BLaER1 treated with 17β-estradiol and CSF1 and Interleukin-3, amounts not matched to agents 10 nM and 100 nM (cell line): ENCODE measurements around the gene LEAP2.
"Not testable (repeated sequence)": the region's sequence is repeated elsewhere in the genome, so short reads cannot be mapped to it uniquely, and the experiment has no call there.

Experiments used
- H3K27ac ChIP-seq, 11 experiments: shearing (Covaris generic); formaldehyde crosslinking; 2 replicates each; pipeline ENCODE4 v1.8.1; 2022
- H3K27me3 ChIP-seq, 11 experiments: shearing (Covaris generic); formaldehyde crosslinking; 2 replicates each; pipeline ENCODE4 v1.8.1; 2022
- H3K36me3 ChIP-seq, 11 experiments: shearing (Covaris generic); formaldehyde crosslinking; 2 replicates each; pipeline ENCODE4 v1.8.1; 2022
- H3K4me1 ChIP-seq, 10 experiments: shearing (Covaris generic); formaldehyde crosslinking; 2 replicates each; pipeline ENCODE4 v1.8.1; 2022
- H3K4me2 ChIP-seq, 11 experiments: shearing (Covaris generic); formaldehyde crosslinking; 2 replicates each; pipeline ENCODE4 v1.8.1; 2022
- H3K4me3 ChIP-seq, 10 experiments: shearing (Covaris generic); formaldehyde crosslinking; 2 replicates each; pipeline ENCODE4 v1.8.1; 2022
- H3K9ac ChIP-seq, 11 experiments: shearing (Covaris generic); formaldehyde crosslinking; 2 replicates each; pipeline ENCODE4 v1.8.1; 2022
- H3K9me3 ChIP-seq, 11 experiments: shearing (Covaris generic); formaldehyde crosslinking; replicated peaks in 1 of 11; 2 replicates each; pipeline ENCODE4 v1.8.1; 2022
- H4K20me1 ChIP-seq, 11 experiments: shearing (Covaris generic); formaldehyde crosslinking; 2 replicates each; pipeline ENCODE4 v1.8.1; 2022
- Cebpa-rat ChIP-seq, 11 experiments: shearing (Covaris generic); IDR thresholded peaks; 2 replicates each; pipeline ENCODE4 v1.8.1; 2022

The LEAP2 gene

GRCh38 chr5:132853323-132853722 lies 20.1 kb upstream of the LEAP2 start:
- TF ChIP-seq Cebpa-rat (IDR thresholded peaks at IDR 0.05) = no peak
- peak overlapping the region in 5 of 11 experiments; percentile 9 to 49 (median 37); a peak in 4 of 22 replicates for H3K4me2 ChIP-seq

GRCh38 chr5:132853790-132854189 lies 19.7 kb upstream of the LEAP2 start:
- no peak for TF ChIP-seq Cebpa-rat (IDR thresholded peaks at IDR 0.05)
- Histone ChIP-seq H3K27me3 (no peaks in the 10 kb centered on the region), H3K9ac (no peak overlapping the region), H3K9me3 (no peaks in the 10 kb centered on the region), H4K20me1 (no peaks in the 10 kb centered on the region), H3K27ac (no peak overlapping the region), H3K4me1 (peaks cover 4 to 11% (median 7%) of the 10 kb centered on the region in 10 experiments; a peak in 13 of 20 replicates), H3K4me2 (peak overlapping the region in 8 of 11 experiments; percentile 9 to 49 (median 26); a peak in 7 of 22 replicates), H3K4me3 (no peak overlapping the region), H3K36me3 (no peaks in the 10 kb centered on the region)

More at GRCh38 chr5:132853323-132853722, 20.1 kb upstream of the LEAP2 start:
- H3K4me3 ChIP-seq = no peak overlapping the region
- no peaks in the 10 kb centered on the region for H4K20me1 ChIP-seq
- no peaks in the 10 kb centered on the region for H3K27me3 ChIP-seq
- no peaks in the 10 kb centered on the region for H3K9me3 ChIP-seq
- no peak overlapping the region for H3K9ac ChIP-seq
- H3K36me3 ChIP-seq = no peaks in the 10 kb centered on the region
- H3K4me1 ChIP-seq = peaks cover 4 to 11% (median 7%) of the 10 kb centered on the region in 10 experiments; a peak in 13 of 20 replicates
- no peak overlapping the region for H3K27ac ChIP-seq

- Histone ChIP-seq H3K9me3 (no peaks in the 10 kb centered on the region), H3K27me3 (no peaks in the 10 kb centered on the region), H3K9ac (no peak overlapping the region), H3K4me2 (no peak overlapping the region), H3K4me1 (peaks cover 4 to 11% (median 7%) of the 10 kb centered on the region in 10 experiments; a peak in 13 of 20 replicates), H3K4me3 (no peak overlapping the region), H4K20me1 (no peaks in the 10 kb centered on the region), H3K36me3 (no peaks in the 10 kb centered on the region), H3K27ac (no peak overlapping the region)
- no peak for TF ChIP-seq Cebpa-rat (IDR thresholded peaks at IDR 0.05)
Measured at GRCh38 chr5:132854301-132854700, 19.2 kb upstream of the LEAP2 start.

GRCh38 chr5:132854992-132855391 lies 18.5 kb upstream of the LEAP2 start:
- not testable (repeated sequence) for H3K27ac ChIP-seq, H3K4me3 ChIP-seq, H3K9me3 ChIP-seq, H3K4me2 ChIP-seq, H3K9ac ChIP-seq, H3K36me3 ChIP-seq, H4K20me1 ChIP-seq, H3K27me3 ChIP-seq
- H3K4me1 ChIP-seq = peaks cover 4 to 11% (median 7%) of the 10 kb centered on the region in 10 experiments; a peak in 13 of 20 replicates

- Histone ChIP-seq H3K4me3 (no peak overlapping the region), H3K9ac (no peak overlapping the region), H4K20me1 (no peaks in the 10 kb centered on the region), H3K9me3 (no peaks in the 10 kb centered on the region), H3K36me3 (no peaks in the 10 kb centered on the region), H3K4me2 (no peak overlapping the region), H3K27ac (no peak overlapping the region), H3K27me3 (no peaks in the 10 kb centered on the region), H3K4me1 (peaks cover 4 to 11% (median 7%) of the 10 kb centered on the region in 10 experiments; a peak in 13 of 20 replicates)
- no peak for TF ChIP-seq Cebpa-rat (IDR thresholded peaks at IDR 0.05)
Measured at GRCh38 chr5:132856011-132856410, 17.5 kb upstream of the LEAP2 start.

DNA sequence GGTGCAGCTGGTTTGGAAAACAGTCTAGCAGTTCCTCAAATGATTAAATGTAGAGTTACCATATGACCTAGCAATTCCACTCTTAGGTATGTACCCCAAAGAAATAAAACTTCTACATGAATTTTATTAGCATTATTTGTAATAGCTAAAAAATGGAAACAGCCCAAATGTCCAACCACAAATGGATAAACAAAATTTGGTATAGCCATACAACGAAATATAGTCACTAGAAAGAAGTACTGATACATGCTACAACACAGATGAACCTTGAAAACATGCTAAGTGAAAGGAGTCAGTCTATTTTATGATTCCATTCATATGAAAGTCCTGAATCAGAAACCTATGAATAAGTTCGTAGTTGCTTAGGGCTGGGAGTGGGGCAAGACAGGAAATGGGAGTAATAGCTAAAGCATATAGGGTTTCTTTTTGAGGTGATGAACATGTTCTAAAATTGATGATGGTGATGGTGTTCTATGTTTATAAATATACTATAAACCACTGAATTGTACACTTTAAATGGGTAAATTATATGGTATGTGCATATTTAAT lies 13.5 kb upstream of the LEAP2 start:
- Histone ChIP-seq H3K9me3 (no peaks in the 10 kb centered on the region), H3K4me3 (no peak overlapping the region), H4K20me1 (no peaks in the 10 kb centered on the region), H3K27ac (no peak overlapping the region), H3K36me3 (no peaks in the 10 kb centered on the region), H3K9ac (no peak overlapping the region), H3K4me2 (no peak overlapping the region), H3K27me3 (no peaks in the 10 kb centered on the region), H3K4me1 (peaks cover 0 to 10% (median 2%) of the 10 kb centered on the region in 10 experiments; a peak in 10 of 20 replicates)
- no peak for TF ChIP-seq Cebpa-rat (IDR thresholded peaks at IDR 0.05)

- Histone ChIP-seq H3K9me3 (no peaks in the 10 kb centered on the region), H3K27me3 (no peaks in the 10 kb centered on the region)
- TF ChIP-seq Cebpa-rat (IDR thresholded peaks at IDR 0.05) = no peak
Measured at GRCh38 chr5:132860742-132861141, 12.7 kb upstream of the LEAP2 start.

DNA sequence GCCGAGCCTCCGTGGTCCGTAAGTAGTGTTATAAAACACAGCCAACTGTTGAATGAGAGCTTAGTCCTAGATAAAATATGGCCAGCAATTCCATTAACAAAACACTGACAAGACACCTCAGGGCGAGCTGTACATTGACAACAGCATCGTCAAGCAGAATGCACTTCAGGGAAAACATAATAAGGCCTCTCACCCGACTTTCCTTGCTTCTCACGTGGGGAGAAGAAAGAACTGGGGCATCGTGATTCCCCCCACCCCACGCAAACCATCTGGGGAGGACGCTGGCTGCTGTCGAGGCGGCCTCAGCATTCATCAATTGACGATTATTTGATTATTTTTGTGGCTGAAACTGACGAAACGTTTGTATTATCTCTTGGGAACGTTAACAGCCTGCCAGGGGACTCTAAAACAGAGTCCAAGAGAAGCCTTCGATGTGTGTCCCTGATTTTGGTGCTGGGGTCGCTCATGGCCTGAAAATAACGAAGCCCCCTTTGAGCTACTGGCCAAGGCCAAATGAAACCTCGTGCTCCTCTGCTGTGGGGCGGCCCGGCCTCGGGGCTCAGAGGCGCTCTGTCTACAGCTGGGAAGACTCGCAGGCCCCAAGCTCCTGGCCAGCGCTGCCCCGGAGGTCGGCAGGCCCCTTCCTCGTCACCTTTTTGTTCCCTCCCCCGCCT lies 7.7 kb upstream of the LEAP2 start:
- Histone ChIP-seq H3K4me1 (peaks cover 23 to 48% (median 28%) of the 10 kb centered on the region in 10 experiments), H3K9ac (peak overlapping the region; percentile 85 to 93 (median 88)), H3K36me3 (peaks cover 27 to 36% (median 34%) of the 10 kb centered on the region in 11 experiments), H3K4me2 (peak overlapping the region; percentile 74 to 95 (median 87)), H3K9me3 (no peaks in the 10 kb centered on the region), H4K20me1 (peaks cover 0 to 30% (median 7%) of the 10 kb centered on the region in 11 experiments; a peak in 10 of 22 replicates), H3K4me3 (peak overlapping the region; percentile 68 to 95 (median 82)), H3K27ac (peak overlapping the region; percentile 85 to 93 (median 91)), H3K27me3 (no peaks in the 10 kb centered on the region)
- no peak for TF ChIP-seq Cebpa-rat (IDR thresholded peaks at IDR 0.05)

More at GRCh38 chr5:132860742-132861141, 12.7 kb upstream of the LEAP2 start:
- no peak overlapping the region for H3K9ac ChIP-seq
- no peak overlapping the region for H3K4me2 ChIP-seq
- H3K4me1 ChIP-seq = peaks cover 5 to 15% (median 10%) of the 10 kb centered on the region in 10 experiments
- H3K36me3 ChIP-seq = no peaks in the 10 kb centered on the region
- H4K20me1 ChIP-seq = no peaks in the 10 kb centered on the region
- no peak overlapping the region for H3K27ac ChIP-seq
- H3K4me3 ChIP-seq = no peak overlapping the region

DNA sequence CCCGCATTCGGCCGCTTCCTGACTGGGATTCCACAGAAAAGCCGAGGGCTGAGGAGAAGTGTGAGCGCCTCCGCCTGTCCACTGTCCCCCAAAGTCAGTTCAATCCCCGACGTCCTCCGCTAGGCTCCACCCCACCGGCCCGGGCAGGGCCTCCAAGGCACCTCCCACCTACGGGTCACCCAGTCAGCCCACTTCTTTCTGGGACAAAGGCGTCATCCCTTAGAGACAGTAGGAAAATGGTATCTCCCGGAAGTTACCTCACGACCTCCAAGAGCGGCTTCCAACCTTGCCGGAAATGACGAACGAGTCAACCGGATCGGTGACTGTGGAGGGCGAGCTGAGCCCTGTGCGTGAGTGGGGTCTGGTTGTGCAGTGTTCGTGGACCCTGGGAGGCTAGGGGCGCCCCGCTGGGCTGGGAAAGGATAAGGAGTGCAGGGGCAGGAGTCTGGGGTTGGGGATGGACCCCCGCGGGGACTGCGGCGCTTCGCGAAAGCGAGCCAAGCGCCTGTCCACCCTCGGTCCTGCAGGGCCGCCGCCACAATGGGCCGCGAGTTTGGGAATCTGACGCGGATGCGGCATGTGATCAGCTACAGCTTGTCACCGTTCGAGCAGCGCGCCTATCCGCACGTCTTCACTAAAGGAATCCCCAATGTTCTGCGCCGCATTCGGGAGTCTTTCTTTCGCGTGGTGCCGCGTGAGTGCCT lies 7.0 kb upstream of the LEAP2 start, which contains the start of the genes GDF9 and UQCRQ:
TSS of gene GDF9 (minus strand) at position 128 of the 704 bp plus-strand sequence. CDS start 1,936 bp downstream, outside the sequence.
TSS of gene UQCRQ (plus strand) at position 301 of the 704 bp plus-strand sequence. CDS start at position 541, 240 bp downstream.
- H3K27me3 ChIP-seq = no peaks in the 10 kb centered on the region
- H3K4me1 ChIP-seq = peaks cover 23 to 48% (median 28%) of the 10 kb centered on the region in 10 experiments
- H3K9me3 ChIP-seq = no peaks in the 10 kb centered on the region
- H3K4me2 ChIP-seq = peak within 1 kb of the TSS; percentile 74 to 95 (median 87)
- H3K4me3 ChIP-seq = peak within 1 kb of the TSS; percentile 68 to 95 (median 82)
- H4K20me1 ChIP-seq = peaks cover 0 to 31% (median 7%) of the 10 kb centered on the region in 11 experiments; a peak in 10 of 22 replicates
- peak within 1 kb of the TSS; percentile 85 to 93 (median 91) for H3K27ac ChIP-seq
- TF ChIP-seq Cebpa-rat (IDR thresholded peaks at IDR 0.05) = no peak
- peak within 1 kb of the TSS; percentile 85 to 93 (median 88) for H3K9ac ChIP-seq
- peaks cover 34 to 43% (median 41%) of the 10 kb centered on the region in 11 experiments for H3K36me3 ChIP-seq
